ENCODE results near the gene SLC39A6.
"Not testable (repeated sequence)": the region's sequence is repeated elsewhere in the genome, so short reads cannot be mapped to it uniquely, and the experiment has no call there.

Gene SLC39A6, protein sequence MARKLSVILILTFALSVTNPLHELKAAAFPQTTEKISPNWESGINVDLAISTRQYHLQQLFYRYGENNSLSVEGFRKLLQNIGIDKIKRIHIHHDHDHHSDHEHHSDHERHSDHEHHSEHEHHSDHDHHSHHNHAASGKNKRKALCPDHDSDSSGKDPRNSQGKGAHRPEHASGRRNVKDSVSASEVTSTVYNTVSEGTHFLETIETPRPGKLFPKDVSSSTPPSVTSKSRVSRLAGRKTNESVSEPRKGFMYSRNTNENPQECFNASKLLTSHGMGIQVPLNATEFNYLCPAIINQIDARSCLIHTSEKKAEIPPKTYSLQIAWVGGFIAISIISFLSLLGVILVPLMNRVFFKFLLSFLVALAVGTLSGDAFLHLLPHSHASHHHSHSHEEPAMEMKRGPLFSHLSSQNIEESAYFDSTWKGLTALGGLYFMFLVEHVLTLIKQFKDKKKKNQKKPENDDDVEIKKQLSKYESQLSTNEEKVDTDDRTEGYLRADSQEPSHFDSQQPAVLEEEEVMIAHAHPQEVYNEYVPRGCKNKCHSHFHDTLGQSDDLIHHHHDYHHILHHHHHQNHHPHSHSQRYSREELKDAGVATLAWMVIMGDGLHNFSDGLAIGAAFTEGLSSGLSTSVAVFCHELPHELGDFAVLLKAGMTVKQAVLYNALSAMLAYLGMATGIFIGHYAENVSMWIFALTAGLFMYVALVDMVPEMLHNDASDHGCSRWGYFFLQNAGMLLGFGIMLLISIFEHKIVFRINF

DNA sequence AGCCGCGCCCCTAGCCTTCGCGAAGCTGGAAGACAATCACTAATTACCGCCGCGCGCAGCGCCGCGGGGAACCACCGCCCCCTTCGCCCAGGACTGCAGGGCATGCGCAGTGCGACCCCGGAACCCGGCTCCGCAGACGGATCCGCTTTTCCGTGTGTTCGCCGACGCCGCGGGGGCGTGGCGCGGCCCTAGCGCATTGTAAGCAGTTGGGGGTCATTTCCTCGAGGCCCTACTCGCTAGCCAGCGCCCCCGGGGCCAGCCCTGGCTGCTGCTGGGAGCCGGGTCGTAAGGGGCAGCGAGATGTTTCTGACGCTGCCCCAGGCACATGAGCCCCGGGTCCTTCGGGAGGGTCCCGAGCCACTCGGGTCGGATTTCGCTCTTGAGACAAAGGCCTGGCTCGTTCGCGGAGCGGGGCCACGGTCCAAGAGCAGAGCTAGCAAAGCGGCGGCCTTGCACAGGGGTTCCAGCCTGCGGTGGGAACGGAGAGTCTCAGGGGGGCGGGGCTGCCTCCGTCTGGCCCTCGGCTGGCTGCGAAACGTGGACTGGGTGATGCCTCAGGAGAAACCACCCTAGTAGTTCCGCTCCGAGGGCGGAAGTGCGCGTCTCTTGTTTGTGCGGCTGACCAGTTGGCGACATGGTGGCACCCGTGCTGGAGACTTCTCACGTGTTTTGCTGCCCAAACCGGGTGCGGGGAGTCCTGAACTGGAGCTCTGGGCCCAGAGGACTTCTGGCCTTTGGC, at the start of gene SLC39A6, which contains the start of gene ELP2:
Gene SLC39A6, minus strand, starts transcription at position 41 of the 739 bp plus-strand sequence. CDS start 2,333 bp downstream, outside the sequence.
Gene ELP2, plus strand, starts transcription at position 600 of the 739 bp plus-strand sequence. Its CDS starts 35 bp downstream, at position 635.
- peak; percentile 90 to 91 for DNase-seq (ENCODE audit: low read depth in 1 of 2, low spot score in 1 of 2)

DNA sequence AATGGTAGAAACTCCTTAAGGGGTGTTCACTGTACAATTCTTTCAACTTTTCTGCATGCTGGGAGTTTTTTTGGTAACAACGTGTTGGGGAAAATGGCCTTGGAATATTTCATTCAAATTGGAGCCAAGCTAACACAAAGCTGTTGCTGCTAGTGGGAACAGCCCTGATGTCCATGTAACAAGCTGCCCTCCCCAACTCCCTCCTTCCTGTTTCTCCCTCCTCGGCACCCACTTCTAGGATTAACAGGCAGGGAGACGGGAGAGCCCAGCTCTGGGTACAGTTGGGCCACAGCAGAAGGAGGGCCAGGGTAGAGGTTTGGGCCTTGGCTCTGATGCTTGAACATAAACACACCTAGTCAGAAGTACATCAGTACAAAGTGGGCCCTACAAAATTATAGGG, 48.8 kb upstream of the SLC39A6 start:
- no peak for DNase-seq (ENCODE audit: low read depth in 1 of 2, low spot score in 1 of 2)

DNA sequence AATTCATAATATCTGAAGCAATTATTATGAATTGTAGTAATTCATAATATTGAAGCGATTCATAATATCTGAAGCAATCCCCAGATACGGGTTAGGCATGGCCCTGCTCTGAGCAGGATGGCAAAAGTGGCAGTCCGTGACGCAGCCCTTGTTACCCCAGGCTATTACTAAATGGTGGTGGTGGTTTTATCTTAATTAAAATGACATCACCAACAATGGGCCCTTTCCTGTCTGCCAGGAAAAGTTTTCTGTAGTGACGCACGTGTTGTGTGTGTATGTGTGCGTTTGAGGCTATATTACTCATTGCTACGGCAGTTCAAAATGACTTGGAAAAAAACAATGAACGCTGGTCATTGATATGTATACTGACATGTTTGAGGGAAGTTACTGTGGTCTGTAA, 47.6 kb upstream of the SLC39A6 start:
- DNase-seq (ENCODE audit: low read depth in 1 of 2, low spot score in 1 of 2) = no peak

DNA sequence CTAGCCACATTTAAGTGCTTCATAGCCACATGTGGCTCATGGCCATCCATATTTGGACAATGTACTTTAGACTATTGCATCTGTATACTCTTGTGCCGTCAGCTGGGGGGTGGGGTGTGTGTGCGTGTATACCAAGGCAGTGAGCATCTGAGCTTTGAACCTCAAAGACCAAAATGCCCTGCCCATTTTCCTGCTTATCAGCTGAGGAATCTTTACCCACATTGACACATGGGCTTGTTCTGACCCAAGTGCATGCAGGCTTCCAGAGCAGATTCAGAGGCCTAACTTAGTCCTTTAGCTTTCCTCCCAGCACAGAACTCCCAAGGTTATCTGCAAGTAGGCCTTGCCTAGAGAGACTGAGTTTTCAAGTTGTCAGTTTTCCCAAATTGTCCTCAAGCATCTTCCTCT, 47.0 kb upstream of the SLC39A6 start:
- no peak for DNase-seq (ENCODE audit: low read depth in 1 of 2, low spot score in 1 of 2)

DNA sequence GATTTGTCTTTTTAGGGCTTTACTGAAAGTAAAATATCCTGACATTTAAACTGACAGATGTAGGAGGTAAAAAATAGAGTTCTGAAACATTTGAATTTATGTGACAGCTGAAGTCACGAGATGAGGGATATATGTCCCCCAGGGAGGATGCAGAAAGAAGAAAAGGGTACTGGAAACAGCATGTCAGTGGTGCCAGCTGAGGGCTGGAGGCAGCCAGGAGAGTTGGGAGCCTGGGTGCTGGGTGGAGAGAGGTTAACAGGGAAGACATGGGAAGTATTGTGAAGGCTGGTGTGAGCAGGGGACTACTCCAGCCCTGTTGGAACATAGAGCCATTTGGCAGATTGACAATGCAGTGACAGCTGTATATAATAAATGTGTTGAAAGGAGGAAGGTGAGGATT, 46.3 kb upstream of the SLC39A6 start:
- DNase-seq (ENCODE audit: low read depth in 1 of 2, low spot score in 1 of 2) = no peak

DNA sequence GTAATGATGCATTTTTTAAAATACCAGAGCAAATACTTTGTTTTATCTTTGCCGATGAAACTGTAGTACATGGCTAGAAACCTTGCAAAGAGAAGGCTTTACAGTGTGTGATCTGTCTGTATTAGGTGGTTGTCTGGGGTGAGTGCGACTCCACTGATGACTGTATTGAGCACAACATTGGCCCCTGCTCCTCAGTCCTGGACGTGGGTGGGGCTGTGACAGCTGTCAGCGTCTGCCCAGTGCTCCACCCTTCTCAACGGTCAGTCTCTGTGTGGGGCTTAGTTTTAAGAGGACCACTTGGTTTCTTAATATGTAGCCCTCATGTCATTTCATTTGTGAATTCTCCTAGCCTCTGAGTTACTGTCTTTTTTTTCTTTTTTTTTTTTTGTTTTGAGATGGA, 40.8 kb upstream of the SLC39A6 start:
- DNase-seq (ENCODE audit: low read depth in 1 of 2, low spot score in 1 of 2) = no peak

DNA sequence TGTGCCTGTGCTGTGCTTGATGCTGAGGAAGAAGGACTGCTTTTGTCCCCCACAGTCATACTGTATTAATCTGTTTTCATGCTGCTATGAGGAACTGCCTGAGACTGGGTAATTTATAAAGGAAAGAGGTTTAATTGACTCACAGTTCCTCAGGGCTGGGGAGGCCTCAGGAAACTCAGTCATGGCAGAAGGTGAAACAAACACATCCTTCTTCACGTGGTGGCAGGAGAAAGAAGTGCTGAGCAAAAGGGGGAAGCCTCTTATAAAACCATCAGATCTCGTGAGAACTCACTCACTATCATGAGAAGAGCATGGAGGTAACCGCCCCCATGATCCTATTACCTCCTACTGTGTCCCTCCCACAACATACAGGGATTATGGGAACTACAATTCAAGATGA, 39.2 kb upstream of the SLC39A6 start:
- DNase-seq (ENCODE audit: low read depth in 1 of 2, low spot score in 1 of 2) = not testable (repeated sequence)

DNA sequence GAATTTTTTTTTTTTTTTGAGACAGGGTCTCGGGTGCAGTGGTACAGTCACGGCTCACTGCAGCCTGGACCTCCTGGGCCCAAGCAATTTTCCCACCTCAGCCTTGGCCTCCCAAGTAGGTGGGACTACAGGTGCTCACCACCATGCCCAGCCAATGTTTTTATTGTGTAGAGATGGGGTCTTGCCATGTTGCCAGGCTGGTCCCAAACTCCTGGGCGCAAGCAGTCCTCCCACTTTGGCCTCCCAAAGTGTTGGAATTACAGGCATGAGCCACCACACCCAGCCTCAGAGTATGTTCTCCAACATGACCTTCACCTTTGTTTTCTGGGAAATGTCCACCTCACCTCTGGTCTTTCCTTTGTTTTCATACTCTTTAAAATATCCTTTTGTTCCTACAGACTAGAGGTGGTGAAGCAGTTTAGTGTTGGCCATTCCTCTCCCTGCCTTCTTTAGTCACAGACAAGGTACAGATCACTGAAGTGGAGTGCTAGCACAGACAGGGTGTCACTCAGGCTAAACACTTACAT, 38.6 kb upstream of the SLC39A6 start:
- no peak for DNase-seq (ENCODE audit: low read depth in 1 of 2, low spot score in 1 of 2)

DNA sequence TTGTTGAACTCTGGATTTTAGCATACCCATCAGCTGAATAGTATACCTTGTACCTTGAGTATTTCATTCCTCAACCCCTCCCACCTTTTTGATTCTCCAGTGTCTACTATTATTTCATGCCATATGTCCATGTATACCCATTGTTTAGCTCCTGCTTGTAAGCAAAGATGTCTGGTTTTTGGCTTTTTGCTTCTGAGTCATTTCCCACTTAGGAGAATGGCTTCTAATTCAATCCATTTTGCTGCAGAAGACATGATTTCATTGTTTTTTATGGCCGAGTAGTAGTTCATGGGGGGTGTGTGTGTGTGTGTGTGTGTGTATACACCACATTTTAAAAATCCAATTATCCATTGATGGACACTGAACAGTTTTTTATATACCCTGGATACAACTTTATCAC, 33.8 kb upstream of the SLC39A6 start:
- DNase-seq (ENCODE audit: low read depth in 1 of 2, low spot score in 1 of 2) = no peak

DNA sequence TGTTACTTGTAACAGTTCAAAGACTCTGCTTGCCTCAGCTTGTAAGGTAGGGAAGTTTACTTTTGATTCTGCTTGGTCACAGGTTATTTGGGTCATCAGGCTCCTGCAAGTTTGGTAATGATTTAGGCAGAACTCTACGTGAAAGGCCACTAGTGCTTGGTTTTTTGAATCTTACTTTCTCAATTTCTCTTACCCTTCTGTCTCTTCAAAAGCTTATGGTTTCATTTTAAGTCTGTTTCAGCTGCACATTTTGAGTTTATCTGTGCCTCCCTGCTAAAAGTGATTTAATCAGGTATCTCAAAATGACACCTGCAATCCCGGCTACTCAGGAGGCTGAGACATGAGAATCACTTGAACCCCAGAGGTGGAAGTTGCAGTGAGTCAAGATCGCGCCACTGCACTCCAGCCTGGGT, 31.8 kb upstream of the SLC39A6 start:
- no peak for DNase-seq (ENCODE audit: low read depth in 1 of 2, low spot score in 1 of 2)

DNA sequence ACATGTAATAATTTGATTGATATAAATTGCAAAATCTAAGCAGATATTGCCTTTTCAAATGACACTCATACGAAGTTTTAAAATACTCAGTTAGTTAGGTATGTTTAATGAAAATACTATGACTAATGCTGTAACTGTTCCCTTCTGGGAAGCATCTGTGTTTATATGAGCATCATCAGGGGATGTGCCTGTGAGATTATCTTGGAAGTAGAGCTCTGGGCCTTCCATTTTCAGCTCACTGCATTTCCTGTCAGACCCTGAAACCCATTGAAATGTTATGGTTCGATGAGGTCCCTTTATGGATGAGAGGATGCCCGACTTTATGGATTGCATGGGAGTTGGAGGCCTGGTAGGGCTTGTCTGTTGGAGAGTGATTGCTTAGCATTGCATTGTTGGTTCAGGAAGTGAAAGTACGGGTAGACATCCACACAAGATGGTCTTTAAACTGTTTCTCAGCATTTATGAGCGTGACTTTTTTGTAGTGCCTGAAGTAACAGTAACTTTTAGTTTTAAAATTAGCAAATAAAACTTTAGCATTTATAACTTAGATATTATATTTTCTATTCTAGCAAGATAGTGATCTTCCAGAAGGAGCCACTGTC, 29.2 kb upstream of the SLC39A6 start:
- DNase-seq (ENCODE audit: low read depth in 1 of 2, low spot score in 1 of 2) = no peak

DNA sequence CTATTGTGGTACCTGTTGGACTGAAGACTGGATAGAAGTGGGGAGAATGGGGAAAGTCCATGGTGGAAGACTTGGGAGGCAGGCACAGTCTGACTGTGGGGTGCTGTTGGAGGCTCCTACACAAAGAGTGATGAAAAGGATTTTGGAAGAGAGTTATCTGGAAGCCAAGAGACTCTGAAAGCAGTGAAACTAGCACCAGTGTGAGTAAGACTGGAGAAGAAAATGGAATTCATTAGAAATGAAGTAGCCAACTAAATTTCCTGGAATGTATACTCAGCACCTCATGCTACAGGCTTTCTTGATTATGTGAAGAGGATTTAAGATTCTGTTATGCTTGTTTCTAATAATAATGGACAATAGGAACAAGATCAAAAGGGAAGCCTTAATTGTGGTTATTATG, 28.3 kb upstream of the SLC39A6 start:
- no peak for DNase-seq (ENCODE audit: low read depth in 1 of 2, low spot score in 1 of 2)

DNA sequence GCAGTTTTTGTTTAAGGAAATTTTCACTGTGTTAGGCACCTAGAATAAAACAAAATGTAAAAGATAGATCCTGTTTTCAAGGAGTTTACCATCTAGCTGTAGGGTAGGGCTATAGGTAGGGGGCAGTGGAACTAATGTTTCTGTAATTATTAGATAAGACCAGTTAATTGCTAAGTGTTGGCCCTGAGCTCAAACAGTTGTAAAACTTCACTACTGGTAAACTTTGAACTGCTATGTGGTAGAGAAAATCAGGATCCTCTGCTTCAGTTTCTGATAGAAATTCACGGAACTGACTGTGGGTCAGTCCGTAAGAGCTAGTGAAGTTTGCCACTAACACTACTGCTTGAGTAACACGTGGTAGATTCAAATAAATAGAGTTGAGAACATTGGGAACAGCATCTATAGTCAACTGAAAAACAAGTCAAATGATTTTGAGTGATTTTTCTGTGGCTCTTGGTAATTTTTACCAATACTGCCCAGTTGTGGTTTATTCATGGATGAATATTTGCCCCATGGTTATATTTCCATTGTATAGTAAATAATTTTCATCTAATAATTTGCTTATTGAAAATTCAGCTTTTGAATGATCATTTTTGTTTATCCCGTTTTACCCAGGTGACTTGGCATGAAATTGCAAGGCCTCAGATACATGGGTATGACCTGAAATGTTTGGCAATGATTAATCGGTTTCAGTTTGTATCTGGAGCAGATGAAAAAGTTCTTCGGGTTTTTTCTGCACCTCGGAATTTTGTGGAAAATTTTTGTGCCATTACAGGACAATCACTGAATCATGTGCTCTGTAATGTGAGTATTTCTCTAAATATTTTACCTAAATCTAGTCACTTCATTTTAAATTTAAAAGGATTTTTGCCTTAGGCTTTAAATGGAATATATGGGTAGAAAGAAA, 27.0 kb upstream of the SLC39A6 start:
- DNase-seq (ENCODE audit: low read depth in 1 of 2, low spot score in 1 of 2) = no peak

DNA sequence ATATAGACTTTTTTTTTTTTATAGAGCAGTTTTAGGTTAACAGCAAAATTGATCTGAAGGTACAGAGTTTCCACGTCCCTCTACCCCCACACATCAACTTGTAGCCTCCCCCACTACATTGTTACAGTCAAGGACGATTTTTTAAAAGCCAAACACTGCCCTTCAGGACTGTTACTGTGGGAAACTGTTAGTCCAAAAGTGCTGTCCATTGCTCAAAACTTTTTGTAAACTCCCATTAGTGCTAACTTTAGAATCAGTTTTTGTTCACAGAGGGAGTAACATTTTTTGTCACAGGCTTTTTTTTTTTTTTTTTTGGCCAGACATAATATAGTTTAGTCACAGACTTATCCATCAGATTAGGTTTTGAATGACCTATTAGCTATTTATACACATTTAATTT, 24.6 kb upstream of the SLC39A6 start:
- no peak for DNase-seq (ENCODE audit: low read depth in 1 of 2, low spot score in 1 of 2)

DNA sequence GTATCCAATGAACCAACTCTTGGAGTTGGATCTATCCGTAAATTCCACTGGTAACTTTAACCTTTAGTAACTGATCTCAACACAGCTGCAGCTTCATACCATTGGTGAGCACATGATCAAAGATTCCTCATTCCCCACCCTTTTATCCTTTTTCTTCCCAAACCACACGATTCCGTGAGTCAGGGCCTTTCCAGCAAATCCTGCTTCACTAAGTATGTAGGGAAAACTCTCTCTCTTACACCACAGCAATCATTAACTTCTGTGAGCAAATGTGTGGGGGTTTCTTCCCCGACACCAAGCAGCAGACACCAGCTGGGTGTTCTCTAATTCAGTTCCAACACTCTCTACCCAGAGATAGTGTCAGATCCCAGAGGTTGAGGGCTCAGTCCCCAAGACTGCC, 24.1 kb upstream of the SLC39A6 start:
- DNase-seq (ENCODE audit: low read depth in 1 of 2, low spot score in 1 of 2) = no peak

DNA sequence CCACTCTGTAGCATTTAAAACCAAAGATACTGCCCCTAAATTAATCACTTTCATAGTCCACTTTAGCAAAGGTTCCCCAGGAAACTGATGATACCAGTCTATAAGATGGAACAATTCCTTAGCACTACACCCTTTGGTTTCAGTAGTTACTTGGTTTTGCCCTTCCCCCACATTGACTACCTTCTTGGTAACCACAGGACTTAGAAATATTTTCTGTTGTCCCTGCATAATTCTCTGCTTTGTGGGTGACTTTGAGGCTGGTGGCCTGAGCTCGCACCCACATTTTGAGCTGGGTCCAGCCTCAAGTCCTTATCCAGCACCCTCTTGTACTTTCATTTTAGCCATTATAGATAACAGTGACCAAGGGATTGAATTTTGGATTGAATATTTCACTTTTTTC, 23.6 kb upstream of the SLC39A6 start:
- no peak for DNase-seq (ENCODE audit: low read depth in 1 of 2, low spot score in 1 of 2)

DNA sequence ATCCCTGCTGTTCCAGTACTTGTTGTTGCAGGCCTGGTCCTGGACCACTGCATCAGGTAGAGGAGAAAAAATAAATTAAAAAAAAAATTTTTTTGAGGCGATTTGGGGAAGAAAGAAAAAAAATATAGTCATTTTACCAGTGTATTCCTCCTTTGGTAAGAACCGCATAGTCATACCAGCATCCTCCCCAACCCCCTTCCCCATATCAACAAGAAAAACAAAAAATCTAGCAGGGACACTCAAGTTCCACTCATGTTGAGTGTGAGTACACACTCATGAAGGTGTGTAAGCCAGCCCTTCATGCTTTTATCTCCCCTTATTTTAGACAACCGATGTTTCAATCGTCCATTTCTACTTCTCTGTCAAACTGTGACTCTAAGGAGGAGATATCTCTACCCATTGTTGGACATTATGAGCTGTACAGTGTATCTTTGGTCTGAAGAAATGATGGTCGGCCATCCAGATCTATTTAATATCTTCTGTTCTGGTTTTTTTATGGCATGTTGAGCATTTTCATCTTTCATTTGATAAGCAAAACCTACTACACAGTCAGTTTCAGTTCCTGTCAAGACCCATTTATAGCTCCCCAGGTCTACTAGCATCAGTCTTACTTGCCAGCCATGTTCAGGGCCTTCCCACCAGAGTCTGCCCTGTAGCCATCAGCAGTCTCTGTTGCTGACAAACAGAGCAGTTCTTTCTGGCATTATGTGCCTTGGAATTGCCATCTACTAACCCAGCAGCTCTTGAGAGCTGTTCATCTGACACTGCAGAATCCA, 20.6 kb upstream of the SLC39A6 start:
- no peak for DNase-seq (ENCODE audit: low read depth in 1 of 2, low spot score in 1 of 2)

DNA sequence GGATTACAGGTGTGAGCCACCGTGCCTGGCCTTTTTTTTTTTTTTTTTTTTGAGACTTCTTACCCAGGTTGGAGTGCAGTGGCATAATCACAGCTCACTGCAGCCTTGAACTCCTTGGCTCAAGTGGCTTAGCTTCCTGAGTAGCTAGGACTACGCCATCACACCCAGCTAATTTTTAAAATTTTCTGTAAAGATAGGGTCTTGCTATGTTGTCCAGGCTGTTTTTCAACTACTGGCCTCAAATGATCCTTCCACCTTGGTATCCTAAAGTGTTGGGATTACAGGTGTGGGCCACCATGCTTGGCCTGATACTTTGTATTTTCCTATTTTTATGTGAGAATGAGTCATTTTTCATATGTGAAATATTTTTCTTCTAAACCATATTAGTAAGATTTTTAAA, 14.3 kb upstream of the SLC39A6 start:
- no peak for DNase-seq (ENCODE audit: low read depth in 1 of 2, low spot score in 1 of 2)

DNA sequence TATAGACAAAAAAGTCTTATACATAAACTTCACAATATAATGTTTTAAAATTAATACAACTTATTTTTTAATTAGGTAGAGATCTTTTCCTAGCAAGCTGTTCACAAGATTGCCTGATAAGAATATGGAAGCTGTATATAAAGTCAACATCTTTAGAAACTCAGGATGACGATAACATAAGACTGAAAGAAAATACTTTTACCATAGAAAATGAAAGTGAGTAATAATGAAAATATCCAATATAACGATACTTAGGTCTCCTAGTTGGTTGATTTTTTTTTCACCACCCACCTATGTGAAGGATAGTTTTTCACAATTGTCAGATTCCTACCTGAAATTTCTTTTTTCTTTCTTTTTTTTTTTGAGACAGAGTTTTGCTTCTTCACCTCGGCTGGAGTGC, 13.6 kb upstream of the SLC39A6 start:
- DNase-seq (ENCODE audit: low read depth in 1 of 2, low spot score in 1 of 2) = no peak

Measured in activated CD4-positive, alpha-beta T cell treated with anti-CD3 and anti-CD28 coated beads, Interleukin-2, amount 50 U/mL, for 24 hours (primary cell).